Fibroblast of skin of right quadriceps (primary cell): ENCODE measurements around the gene SPTAN1.
"Not testable (repeated sequence)": the region's sequence is repeated elsewhere in the genome, so short reads cannot be mapped to it uniquely, and the experiment has no call there.

Experiments used
- DNase-seq: peaks from one replicate; pipeline ENCODE4 v3.0.0-alpha.2; 2013

SPTAN1 gene

GRCh38 chr9:128552153-128552743 is at the start of gene SPTAN1:
TSS of gene SPTAN1 (plus strand) at chr9:128552587. CDS start at chr9:128566741, 14,154 bp downstream.
- DNase-seq: peak; percentile 90

- peak; percentile 89 for DNase-seq
Observed at GRCh38 chr9:128503415-128503825, 49.0 kb upstream of the SPTAN1 start.

GRCh38 chr9:128503870-128504269 is 48.5 kb upstream of the SPTAN1 start:
- no peak for DNase-seq

GRCh38 chr9:128504485-128505413 is 47.6 kb upstream of the SPTAN1 start, which contains the start of gene GLE1:
TSS of gene GLE1 (plus strand) at chr9:128504719. CDS start at chr9:128504806, 87 bp downstream.
- peak; percentile 89 for DNase-seq

GRCh38 chr9:128505414-128505765 is 47.0 kb upstream of the SPTAN1 start:
- DNase-seq: peak; percentile 45

- DNase-seq: not testable (repeated sequence)
Observed at GRCh38 chr9:128505906-128506305, 46.5 kb upstream of the SPTAN1 start.

- no peak for DNase-seq
Observed at GRCh38 chr9:128512820-128513219, 39.6 kb upstream of the SPTAN1 start.

GRCh38 chr9:128521956-128522355 is 30.4 kb upstream of the SPTAN1 start:
- no peak for DNase-seq

GRCh38 chr9:128523199-128523925 is 29.0 kb upstream of the SPTAN1 start:
- DNase-seq: peak; percentile 40

- no peak for DNase-seq
Observed at GRCh38 chr9:128526720-128527119, 25.7 kb upstream of the SPTAN1 start.

- DNase-seq: peak; percentile 15
Observed at GRCh38 chr9:128528445-128529160, 23.8 kb upstream of the SPTAN1 start.

- DNase-seq: no peak
Observed at GRCh38 chr9:128529191-128529590, 23.2 kb upstream of the SPTAN1 start.

- no peak for DNase-seq
Observed at GRCh38 chr9:128532581-128532980, 19.8 kb upstream of the SPTAN1 start.

- DNase-seq: no peak
Observed at GRCh38 chr9:128540634-128541360, 11.6 kb upstream of the SPTAN1 start.

- no peak for DNase-seq
Observed at GRCh38 chr9:128546504-128546903, 5.9 kb upstream of the SPTAN1 start.

- no peak for DNase-seq
Observed at GRCh38 chr9:128548876-128549275, 3.5 kb upstream of the SPTAN1 start.

GRCh38 chr9:128550226-128550625 is 2.2 kb upstream of the SPTAN1 start:
- no peak for DNase-seq

- peak; percentile 46 for DNase-seq
Observed at GRCh38 chr9:128550770-128551656, 1.4 kb upstream of the SPTAN1 start.

- no peak for DNase-seq
Observed at GRCh38 chr9:128551657-128552152, 682 bp upstream of the SPTAN1 start.

GRCh38 chr9:128552744-128553440 is 505 bp downstream of the SPTAN1 start:
- peak; percentile 14 for DNase-seq
